HG03469 (cell line): ENCODE measurements around the gene TMEM106A.
"Not testable (repeated sequence)": the region's sequence is repeated elsewhere in the genome, so short reads cannot be mapped to it uniquely, and the experiment has no call there.

ENCODE experiments used
- ATAC-seq: cut with Tn5 transposase; IDR thresholded peaks from one replicate; pipeline ENCODE4 v1.9.1; 2021; ENCODE audit warnings: mild to moderate bottlenecking, moderate library complexity, moderate number of reproducible peaks; ENCODE audit not compliant: unreplicated experiment

TMEM106A gene, protein sequence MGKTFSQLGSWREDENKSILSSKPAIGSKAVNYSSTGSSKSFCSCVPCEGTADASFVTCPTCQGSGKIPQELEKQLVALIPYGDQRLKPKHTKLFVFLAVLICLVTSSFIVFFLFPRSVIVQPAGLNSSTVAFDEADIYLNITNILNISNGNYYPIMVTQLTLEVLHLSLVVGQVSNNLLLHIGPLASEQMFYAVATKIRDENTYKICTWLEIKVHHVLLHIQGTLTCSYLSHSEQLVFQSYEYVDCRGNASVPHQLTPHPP

DNA sequence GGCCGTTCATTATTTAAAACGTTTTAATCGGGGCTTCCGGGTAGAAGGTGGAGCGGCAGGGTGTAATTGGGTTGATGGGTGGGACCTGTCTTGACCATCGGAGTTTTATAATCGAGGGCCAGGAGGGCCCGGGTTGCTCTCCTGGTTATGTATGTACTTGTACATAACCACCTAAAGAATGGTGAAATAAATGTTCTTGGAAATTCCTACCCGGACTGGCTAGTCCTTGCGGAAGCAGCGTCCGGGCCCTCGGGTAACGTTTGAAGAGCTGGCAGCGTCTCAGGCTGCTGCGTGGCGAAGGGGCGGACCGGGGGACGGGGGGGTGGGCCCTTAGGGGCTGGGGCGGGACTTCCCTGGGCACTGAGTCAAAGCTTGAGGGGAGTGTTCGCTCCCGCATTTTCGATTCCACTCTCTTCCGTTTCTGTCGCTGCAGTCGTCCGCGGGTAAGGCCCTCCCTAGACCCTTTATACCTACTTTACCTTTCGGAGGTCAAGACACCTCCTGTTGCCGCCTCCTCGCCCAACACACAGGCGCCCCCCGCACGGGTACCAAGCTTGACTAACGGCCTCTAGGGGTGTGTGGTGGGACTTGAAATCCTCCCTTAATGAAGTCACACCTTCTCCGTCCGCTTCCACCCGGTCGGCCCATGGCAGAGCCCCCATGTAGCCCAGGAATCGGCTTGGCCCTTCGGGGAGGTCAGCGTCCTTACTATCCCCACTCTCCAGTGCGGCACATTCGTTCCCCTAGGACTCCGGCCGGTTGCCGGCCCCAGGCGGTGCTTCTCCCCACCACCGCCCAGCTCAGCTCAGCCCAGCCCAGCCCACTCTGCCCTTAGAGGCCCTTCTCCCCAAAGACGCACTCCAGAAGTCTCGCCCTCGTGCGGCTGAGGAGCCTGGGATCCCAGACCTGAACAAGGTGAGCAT, at the start of gene TMEM106A:
Gene TMEM106A, plus strand, starts transcription at position 396 of the 923 bp plus-strand sequence. CDS start 1,167 bp downstream, outside the sequence.
- ATAC-seq: no peak

DNA sequence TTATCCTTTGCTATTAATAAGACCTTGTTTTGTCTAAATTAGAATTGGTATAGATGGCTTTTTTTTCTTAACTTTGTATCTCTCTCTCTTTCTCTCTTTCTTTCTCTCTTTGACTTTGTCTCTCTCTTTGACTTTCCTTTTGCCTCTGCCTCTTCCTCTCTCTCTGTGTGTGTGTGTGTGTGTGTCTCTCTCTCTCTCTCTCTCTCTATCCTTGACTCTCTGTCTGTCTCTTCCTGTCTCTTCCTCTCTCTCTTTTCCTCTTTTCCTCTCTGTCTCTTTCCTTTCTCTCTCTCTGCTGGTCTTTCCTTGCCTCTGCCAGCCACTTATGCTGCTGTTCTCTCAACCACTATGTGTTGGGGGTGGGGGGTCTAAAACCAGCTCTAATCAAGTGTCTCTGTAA, 45.7 kb upstream of the TMEM106A start:
- not testable (repeated sequence) for ATAC-seq

DNA sequence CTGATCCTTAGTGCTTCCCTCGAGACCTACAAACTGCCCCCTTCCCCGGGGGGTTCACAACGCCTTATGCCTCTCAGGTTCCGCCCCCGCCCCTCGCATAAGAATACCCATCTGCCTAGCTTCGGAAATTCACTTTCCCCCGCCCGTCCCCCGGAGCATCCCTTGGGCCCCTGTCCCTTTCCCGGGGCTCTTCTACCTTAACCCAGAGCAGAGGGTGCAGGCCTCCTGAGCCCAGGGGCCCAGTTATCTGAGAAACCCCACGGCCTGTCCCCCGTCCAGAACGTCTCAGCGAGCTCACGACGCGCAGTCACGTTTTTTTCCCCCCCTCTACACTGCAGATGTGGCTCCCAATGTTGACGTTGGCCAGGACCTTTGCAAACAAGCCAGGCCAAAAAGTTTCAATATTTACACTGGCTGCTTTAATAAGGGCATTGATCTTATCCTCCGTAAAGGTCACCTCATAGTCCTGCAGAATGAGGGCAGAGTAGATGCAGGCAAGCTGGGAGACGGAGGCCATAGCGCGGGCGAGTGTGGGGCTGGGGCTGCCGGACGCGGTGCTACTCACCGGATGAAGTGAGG, 42.0 kb upstream of the TMEM106A start:
- no peak for ATAC-seq

DNA sequence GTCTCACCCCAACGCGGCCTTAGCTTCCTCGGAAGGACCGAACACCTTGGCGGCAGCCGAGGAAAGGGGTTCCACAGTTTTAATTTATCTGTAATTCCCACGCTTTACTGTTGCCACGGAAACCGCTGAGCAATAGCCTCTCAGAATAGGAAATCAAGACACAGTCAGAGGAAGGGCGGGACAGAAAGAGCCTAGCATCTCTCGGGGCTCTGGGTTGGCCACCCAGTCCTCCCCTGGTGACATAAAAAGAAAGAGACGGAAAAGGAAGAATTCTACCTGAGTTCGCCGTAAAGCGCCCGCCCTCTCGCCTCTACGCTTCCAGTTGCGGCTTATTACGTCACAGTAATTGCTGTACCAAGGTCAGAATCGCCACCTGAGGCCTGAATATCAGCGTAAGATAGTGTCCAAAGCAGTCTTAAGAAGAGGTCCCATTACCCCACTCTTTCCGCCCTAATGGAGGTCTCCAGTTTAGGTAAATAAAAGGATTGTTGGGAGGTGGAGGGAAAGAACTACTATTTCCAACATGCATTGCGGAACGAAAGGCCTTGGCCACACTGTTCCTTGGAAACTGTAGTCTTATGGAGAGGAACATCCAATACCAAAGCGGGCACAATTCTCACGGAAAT, 41.4 kb upstream of the TMEM106A start:
- peak; percentile 47 for ATAC-seq

DNA sequence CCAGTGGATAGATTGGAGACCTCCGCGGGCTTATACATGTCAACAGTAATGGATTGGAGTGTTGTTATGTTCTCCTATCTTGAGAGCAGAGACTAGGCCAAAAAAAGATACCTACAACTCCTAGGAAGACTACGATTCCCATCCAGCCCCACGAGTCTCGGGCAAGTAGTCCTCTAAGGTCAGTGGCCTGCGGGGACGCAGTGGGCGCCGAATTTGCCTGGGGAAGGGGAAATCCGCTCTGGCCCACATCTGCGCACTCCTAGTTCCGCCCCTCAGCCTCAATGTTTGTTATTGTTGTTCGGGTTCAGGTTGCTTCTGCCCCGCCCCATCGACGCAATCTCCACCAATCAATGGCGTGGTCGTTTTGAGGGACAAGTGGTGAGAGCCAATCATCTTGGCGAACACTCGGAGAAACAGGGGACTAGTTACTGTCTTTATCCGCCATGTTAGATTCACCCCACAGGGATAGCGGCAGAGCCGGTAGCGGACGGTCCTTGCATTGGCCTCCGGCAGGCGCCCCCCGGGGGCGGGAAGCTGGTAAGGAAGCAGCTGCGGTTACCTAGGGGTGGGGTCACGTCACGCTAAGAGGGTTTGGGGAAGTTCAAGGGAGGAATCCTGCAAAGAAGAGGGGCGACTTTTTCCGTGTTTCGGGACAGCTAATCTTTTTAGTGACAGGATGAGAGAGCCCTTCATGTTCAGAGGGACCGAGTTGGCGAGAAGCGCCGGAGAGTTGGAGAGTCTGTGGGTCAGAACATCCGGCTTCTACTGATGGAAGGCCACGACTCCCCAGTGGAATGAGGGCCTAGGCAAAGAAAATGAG, 40.7 kb upstream of the TMEM106A start, which contains the start of gene NBR1:
Gene NBR1, plus strand, starts transcription at position 449 of the 820 bp plus-strand sequence. CDS start 4,586 bp downstream, outside the sequence.
- peak; percentile 66 for ATAC-seq

DNA sequence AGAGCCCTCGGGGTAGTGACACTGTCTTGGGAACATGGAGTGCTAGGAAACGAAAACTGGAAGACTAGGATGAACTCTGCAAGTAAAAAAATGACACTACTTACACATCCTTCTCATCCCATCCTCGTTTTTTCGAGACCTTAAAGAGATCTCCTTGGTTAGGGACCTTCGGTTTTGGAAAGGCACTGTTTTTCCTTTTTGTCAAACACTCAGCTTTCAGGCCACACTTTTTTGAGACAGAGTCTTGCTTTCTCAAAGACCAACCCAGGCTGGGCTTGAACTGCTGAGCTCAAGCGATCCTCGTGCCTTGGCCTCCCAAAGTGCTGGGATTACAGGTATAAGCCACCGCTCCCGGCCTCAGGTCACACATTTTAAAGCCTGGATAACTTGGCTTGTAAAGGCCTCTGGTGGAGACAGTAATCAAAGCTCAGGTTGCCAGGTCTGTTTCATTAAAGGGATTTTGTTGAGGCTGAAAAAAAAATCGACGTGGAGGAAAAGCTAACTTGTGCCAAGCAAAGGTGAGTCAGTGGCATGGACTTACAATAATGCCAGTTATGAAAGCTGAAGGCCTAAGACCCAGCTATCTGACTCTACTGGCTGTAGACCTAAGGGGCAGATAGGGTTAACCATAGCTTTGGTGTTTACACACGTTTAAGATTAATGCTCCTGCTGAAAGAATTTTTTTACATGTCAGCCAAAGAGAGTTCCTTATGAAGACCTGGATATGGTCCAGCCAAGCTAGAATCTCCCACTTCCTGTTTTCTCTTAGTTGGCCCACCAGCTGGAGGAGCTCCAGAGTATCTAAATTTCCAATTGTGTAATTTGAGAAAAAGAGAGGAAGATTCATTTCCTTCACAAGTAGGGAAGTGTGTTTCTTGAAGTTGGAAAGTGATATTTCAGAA, 39.8 kb upstream of the TMEM106A start:
- no peak for ATAC-seq

DNA sequence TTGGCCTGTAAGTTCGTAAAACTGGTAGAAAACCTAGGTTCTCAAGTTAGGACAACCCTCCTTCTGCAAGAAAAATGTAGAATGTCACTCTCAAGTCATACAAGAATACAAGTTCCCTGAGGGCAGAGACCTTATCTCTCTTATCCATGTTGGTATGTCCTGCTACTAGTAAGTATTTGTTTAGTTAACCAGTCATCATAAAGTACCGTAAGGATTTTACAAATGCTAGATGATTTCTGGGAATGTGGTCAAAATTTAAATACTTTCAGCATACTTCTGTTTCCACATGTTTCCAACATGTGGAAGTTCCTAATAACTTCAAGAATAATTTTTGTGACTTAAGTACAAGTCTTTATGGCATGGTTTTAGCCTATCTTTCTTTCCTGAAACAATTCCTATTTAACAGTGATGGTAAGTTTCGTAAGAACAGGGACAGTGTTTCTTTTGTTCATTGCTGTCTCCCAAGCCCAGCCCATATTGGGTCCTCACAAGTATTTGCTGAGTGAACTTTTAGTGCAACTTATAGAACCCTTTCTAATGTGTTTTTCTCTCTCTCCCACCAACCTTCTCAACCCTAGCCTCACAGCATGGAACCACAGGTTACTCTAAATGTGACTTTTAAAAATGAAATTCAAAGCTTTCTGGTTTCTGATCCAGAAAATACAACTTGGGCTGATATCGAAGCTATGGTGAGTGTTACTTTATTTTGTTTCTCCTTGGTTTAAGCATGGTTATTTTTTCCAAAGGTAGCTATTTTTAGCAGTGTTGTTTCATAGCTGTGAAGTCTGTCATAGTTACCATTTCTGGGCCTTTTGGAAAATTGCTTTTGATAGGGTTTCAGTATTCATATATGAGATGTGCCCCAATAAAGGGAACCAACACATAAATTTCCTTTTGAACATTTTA, 36.2 kb upstream of the TMEM106A start:
- no peak for ATAC-seq

DNA sequence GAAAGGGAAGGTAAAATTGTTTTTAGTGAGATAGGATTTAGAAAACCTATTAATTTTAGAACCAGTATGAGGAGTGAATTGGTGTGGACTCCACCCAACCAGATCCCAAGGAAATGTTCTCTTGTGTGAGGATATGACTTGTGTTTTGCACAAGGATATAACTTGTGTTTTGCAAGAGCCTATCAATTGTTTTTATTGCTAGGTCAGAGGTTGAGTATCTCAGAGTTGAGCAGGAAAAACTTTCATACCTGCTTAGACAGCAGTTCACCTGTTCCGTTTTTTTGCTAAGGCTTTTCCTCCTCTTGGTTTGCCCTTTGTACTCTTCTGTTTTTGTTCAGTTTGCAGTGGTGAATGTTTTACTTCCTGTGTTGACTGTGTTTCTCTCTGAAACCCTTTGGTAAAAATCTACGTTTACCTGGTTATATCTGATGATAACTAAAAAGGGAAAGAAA, 35.5 kb upstream of the TMEM106A start:
- no peak for ATAC-seq

DNA sequence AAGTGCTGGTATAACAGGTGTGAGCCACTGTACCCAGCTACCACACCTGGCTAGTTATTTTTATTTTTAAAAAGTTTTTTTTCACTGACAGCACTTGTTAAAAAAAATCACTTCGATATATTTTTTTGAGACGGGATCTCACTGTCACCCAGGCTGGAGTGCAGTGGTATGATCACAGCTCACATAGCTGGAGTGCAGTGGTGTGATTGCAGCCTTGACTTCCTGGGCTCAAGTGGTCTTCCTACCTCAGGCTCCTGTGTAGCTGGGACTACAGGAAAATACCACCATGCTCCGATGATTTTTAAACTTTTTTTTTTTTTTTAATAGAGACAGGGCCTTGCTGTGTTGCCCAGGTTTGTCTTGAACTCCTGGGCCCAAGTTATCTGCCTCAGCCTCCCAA, 27.8 kb upstream of the TMEM106A start:
- ATAC-seq: no peak

DNA sequence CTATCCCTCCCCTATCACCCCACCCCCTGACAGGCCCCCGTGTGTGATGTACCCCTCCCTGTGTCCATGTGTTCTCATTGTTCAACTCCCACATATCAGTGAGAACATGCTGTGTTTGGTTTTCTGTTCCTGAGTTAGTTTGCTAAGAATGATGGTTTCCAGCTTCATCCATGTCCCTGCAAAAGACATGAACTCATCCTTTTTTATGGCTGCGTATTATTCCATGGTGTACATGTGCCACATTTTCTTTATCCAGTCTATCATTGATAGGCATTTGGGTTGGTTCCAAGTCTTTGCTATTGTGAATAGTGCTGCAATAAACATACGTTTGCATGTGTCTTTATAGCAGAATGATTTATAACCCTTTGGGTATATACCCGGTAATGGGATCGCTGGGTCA, 25.0 kb upstream of the TMEM106A start:
- not testable (repeated sequence) for ATAC-seq

DNA sequence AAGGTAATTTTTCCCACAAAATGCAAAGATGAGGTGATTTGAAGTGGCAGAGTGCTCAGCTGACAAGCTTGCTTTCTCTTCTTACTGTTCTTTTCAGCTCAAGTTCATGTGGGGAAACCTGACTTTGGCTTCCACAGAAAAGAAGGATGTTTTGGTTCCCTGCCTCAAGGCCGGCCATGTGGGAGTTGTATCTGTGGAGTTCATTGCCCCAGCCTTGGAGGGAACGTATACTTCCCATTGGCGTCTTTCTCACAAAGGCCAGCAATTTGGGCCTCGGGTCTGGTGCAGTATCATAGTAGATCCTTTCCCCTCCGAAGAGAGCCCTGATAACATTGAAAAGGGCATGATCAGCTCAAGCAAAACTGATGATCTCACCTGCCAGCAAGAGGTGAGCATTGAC, 18.4 kb upstream of the TMEM106A start:
- no peak for ATAC-seq

DNA sequence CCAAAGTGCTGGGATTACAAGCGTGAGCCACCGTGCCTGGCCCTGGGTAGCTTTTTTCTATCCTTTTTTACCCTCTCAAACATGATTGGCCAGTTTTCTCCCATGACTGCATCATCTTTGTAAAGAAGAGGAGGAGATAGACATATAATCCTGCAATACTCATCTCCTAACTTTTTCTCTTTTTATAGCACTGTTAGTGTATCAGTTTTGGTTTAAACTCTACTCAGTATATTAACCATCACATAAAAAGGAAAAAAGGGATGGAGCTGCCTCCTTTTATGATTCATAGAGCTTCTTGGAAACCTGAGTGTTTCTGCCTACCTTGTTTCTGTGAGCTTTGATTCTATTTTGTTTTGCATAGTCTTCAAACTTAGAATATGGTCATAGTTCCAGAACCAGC, 12.0 kb upstream of the TMEM106A start:
- no peak for ATAC-seq

DNA sequence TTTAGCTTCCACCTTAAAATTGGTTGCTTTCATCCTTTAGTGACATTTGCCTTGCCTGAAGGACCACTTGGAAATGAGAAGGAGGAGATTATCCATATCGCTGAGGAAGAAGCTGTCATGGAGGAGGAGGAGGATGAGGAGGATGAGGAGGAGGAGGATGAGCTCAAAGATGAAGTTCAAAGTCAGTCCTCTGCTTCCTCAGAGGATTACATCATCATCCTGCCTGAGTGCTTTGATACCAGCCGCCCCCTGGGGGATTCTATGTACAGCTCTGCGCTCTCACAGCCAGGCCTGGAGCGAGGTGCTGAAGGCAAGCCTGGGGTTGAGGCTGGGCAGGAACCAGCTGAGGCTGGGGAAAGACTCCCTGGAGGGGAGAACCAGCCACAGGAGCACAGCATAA, 11.5 kb upstream of the TMEM106A start:
- no peak for ATAC-seq

DNA sequence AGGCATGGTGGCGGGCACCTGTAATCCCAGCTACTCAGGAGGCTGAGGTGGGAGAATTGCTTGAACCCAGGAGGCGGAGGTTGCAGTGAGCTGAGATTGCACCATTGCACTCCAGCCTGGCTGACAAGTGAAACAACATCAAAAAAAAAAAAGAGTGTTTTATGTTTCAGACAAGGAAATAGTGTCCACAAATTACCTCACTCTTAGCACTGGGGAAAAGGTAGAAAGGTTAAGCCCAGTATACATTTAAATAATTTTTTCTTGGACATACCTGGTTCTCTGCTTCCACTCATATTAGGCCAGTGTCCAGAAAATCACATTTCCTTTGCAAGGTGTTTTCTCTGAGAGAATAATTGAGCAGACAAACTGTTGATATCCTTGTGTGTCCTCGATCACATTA, 8.7 kb upstream of the TMEM106A start:
- ATAC-seq: not testable (repeated sequence)

DNA sequence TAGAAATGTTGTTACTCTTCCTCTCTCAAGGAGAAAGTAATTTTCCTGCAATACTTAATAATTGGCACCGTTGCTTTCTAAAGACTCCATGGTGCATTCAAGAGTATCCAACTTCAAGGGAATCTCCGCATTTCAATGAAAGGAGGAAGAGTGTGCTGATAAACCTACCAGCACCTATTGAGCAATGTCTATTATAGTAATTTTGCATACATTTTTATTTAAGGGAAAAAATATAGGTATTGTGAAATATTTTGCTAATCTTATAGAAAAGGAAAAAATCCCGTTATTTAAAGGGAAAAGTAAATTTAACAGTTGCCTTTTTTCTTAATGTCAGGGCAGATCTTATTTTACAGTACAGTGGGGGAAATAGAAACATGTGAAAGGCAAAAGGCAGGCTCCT, 1.1 kb upstream of the TMEM106A start:
- ATAC-seq: no peak

DNA sequence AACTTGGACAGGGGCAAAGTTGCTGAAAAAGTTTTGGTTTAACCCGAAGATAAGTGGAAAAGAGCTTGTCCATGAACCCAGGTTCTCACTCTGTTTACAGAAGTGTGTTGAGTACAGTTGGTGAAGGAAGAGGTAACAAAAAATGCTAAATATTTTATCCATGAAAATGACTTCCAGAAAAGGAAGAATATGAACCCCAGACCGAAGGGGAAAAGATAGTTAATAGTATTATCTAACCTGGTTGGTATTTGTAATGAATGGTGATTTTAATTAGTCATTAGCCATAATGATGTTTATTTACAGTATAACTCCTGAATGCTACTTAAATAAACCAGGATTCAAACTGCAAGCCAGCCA, 574 bp upstream of the TMEM106A start:
- no peak for ATAC-seq

DNA sequence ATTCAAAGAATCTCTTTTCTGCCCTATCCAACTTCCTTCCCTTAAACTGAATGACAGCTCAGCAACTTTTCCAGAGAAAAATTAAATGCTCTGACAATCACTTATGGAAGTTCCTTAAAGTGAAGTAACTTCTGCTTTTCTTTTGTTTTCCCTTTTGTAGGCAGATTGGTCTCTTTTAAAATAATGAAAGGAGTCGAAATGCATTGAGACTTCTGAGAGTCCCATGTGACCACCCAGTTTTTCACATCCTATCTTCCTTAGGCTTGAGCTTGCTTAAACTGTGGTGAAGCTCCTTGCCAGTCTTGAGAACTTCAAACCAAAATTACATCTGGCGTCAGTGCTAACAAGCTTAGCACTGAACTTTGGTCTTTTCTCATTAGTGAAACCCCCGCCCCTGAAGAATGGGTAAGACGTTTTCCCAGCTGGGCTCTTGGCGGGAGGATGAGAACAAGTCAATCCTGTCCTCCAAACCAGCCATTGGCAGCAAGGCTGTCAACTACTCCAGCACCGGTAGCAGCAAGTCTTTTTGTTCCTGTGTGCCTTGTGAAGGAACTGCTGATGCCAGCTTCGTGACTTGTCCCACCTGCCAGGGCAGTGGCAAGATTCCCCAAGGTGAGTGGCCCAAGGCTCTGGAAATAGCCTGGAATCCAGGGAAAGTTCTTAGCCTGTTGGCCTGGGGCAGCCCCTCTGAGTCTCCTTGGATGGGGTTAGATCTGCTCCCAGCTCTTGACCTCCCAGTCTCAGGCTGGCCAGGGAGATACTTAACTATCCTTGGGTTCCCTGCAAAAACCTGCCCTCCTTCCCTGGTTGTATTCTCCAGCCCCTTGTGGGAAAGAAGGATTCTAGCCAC, 1.2 kb downstream of the TMEM106A start:
- ATAC-seq: no peak
